GM06990 (cell line): ENCODE measurements around the gene PRODH2.
"Not testable (repeated sequence)": the region's sequence is repeated elsewhere in the genome, so short reads cannot be mapped to it uniquely, and the experiment has no call there.

Experiments
- DNase-seq: peaks from one replicate; pipeline ENCODE4 v3.0.0-alpha.2; 2011; ENCODE audit not compliant: insufficient read length; ENCODE audit errors: extremely low read depth
- H3K27me3 ChIP-seq: replicated peaks from 2 replicates; pipeline ENCODE4 v1.6.0; 2011; ENCODE audit warnings: low read length; ENCODE audit not compliant: control insufficient read depth, insufficient read depth
- H3K36me3 ChIP-seq: 2 replicates; pipeline ENCODE4 v1.5.1; 2011; ENCODE audit warnings: low read length; ENCODE audit not compliant: control insufficient read depth, insufficient read depth
- H3K4me3 ChIP-seq: replicated peaks from 2 replicates; pipeline ENCODE4 v1.5.1; 2011; ENCODE audit warnings: low read depth, mild to moderate bottlenecking, control low read depth, low read length
- TF ChIP-seq, protein P1 (sequence below): IDR thresholded peaks from 2 replicates; pipeline ENCODE4 v1.5.1; 2011; ENCODE audit warnings: low read length, control low read depth, mild to moderate bottlenecking, inconsistent platforms; ENCODE audit not compliant: insufficient read depth, poor library complexity, severe bottlenecking

Gene PRODH2

DNA sequence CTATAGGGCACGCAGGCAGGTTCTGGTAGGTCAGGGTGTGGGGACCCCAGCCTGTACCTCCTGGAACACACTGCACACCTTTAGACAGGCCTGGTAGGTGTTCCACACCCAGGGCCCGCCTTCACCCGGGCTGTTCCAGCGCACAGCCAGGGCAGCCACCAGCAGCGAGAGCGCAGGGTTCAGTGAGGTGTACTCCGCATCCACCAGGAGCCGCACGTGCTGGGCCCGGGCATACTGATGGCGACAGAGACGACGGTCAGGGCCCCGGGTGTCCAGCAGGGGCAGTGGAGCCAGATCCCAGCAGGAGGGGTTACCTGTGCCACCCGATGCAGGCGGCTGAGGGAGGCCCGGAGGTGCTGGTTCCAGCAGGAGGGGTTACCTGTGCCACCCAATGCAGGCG, 6.0 kb downstream of the PRODH2 start:
- H3K27me3 ChIP-seq: no peaks in the 10 kb centered on the region; the same call in 1 of the 2 replicates
- H3K36me3 ChIP-seq: no peaks in the 10 kb centered on the region
- TF ChIP-seq, protein P1, sequence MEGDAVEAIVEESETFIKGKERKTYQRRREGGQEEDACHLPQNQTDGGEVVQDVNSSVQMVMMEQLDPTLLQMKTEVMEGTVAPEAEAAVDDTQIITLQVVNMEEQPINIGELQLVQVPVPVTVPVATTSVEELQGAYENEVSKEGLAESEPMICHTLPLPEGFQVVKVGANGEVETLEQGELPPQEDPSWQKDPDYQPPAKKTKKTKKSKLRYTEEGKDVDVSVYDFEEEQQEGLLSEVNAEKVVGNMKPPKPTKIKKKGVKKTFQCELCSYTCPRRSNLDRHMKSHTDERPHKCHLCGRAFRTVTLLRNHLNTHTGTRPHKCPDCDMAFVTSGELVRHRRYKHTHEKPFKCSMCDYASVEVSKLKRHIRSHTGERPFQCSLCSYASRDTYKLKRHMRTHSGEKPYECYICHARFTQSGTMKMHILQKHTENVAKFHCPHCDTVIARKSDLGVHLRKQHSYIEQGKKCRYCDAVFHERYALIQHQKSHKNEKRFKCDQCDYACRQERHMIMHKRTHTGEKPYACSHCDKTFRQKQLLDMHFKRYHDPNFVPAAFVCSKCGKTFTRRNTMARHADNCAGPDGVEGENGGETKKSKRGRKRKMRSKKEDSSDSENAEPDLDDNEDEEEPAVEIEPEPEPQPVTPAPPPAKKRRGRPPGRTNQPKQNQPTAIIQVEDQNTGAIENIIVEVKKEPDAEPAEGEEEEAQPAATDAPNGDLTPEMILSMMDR: no peak
- no peak overlapping the region for H3K4me3 ChIP-seq
- DNase-seq: no peak

- no peak for DNase-seq
- Histone ChIP-seq H3K27me3 (no peaks in the 10 kb centered on the region; the same call in 1 of the 2 replicates), H3K36me3 (no peaks in the 10 kb centered on the region), H3K4me3 (no peak overlapping the region)
- TF ChIP-seq, protein P1: no peak
Observed at GRCh38 chr19:35805526-35806102, 7.0 kb downstream of the PRODH2 start.

GRCh38 chr19:35801828-35802227, 10.8 kb downstream of the PRODH2 start:
- Histone ChIP-seq H3K36me3 (no peaks in the 10 kb centered on the region), H3K4me3 (no peak overlapping the region), H3K27me3 (no peaks in the 10 kb centered on the region; the same call in 1 of the 2 replicates)
- no peak for DNase-seq
- TF ChIP-seq, protein P1: no peak

DNA sequence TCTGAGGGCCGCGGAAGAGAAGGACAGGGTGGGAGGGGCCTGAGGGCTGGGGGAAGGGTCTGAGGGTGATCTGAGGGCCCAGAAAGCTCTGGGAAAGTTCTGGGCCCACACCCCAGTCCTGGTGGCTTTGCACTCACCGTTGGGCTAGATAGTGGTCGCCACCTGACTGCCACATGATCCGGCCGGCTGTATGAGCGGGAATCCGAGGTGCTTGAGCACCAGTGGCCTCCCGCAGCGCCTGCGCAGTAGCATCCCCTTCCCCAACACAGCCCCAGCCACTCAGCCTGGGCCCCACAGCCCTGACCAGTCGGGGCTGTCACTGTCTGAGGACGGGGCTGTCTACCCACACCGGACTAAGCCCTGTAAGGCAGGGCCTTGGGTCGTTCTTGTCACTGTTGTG, 15.0 kb downstream of the PRODH2 start:
- DNase-seq: no peak
- TF ChIP-seq, protein P1: no peak
- Histone ChIP-seq H3K36me3 (no peaks in the 10 kb centered on the region), H3K4me3 (no peak overlapping the region), H3K27me3 (no peaks in the 10 kb centered on the region; the same call in 1 of the 2 replicates)

- no peak overlapping the region for H3K4me3 ChIP-seq
- H3K27me3 ChIP-seq: no peaks in the 10 kb centered on the region; the same call in 1 of the 2 replicates
- TF ChIP-seq, protein P1: no peak
- DNase-seq: no peak
- no peaks in the 10 kb centered on the region for H3K36me3 ChIP-seq
Observed at GRCh38 chr19:35796645-35797542, 15.8 kb downstream of the PRODH2 start.

- H3K36me3 ChIP-seq, H3K4me3 ChIP-seq, DNase-seq, H3K27me3 ChIP-seq: not testable (repeated sequence)
Observed at GRCh38 chr19:35795564-35795963, 17.1 kb downstream of the PRODH2 start.
